HEK293T (cell line): ENCODE measurements around the gene ADH1A.

Experiments
- HDGF ChIP-seq: fragments of 450-650 bp; IDR thresholded peaks from 2 replicates; pipeline ENCODE4 v1.6.1; 2017; ENCODE audit warnings: antibody characterized with exemption, borderline replicate concordance
- LEF1 ChIP-seq: fragments of 450-650 bp; IDR thresholded peaks from 2 replicates; pipeline ENCODE4 v1.6.1; 2017; ENCODE audit warnings: mild to moderate bottlenecking, borderline replicate concordance
- NFRKB ChIP-seq: fragments of 450-650 bp; IDR thresholded peaks from 2 replicates; pipeline ENCODE4 v1.6.1; 2016; ENCODE audit warnings: mild to moderate bottlenecking, moderate library complexity
- TARDBP ChIP-seq: fragments of 450-650 bp; IDR thresholded peaks from 2 replicates; pipeline ENCODE4 v1.6.1; 2016

DNA sequence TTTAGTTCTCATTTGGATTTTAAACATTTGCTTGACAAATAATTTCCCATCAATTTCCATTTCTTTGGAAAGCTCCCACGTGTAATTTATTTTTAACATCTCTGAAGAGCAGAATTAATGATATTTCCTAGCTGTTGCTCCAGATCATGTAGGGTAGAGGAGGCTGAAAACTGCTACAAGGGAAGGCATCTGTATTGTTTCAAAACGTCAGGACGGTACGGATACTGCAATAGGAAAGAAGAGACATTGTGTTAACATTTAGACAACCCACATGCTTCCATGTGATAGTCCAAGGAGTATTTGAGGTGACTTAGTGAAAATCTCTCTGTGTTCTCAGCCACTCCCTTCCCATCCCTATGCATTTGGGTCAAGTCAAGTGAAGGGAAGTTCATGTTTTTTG lies 45.8 kb upstream of the ADH1A start:
- TF ChIP-seq NFRKB (no peak), LEF1 (no peak), HDGF (no peak), TARDBP (no peak)
